HFFc6 (cell line): Measurements from ENCODE around the gene COLEC11. TPM values are rescaled to one million over a fixed set of nuclear protein-coding genes. Genes with fewer than 3 reads are reported as not detected.

ENCODE experiments used
- DNase-seq: peaks from one replicate; pipeline ENCODE4 v3.0.0-alpha.2; 2018
- H3K27ac Mint-ChIP-seq: 2 replicates; pipeline ENCODE4 v1.8.0; 2020; ENCODE audit warnings: mild to moderate bottlenecking, mixed read lengths
- H3K27me3 Mint-ChIP-seq: 2 replicates; pipeline ENCODE4 v1.8.0; 2021; ENCODE audit warnings: mild to moderate bottlenecking, moderate library complexity, mixed read lengths; ENCODE audit not compliant: insufficient read depth
- H3K36me3 Mint-ChIP-seq: 2 replicates; pipeline ENCODE4 v1.8.0; 2021; ENCODE audit warnings: low read depth, mixed read lengths
- H3K4me1 Mint-ChIP-seq: 2 replicates; pipeline ENCODE4 v1.8.0; 2020; ENCODE audit warnings: low read depth, mixed read lengths
- H3K4me3 Mint-ChIP-seq: 2 replicates; pipeline ENCODE4 v1.8.0; 2020; ENCODE audit warnings: mild to moderate bottlenecking, moderate library complexity, mixed read lengths
- H3K9me3 Mint-ChIP-seq: 2 replicates; pipeline ENCODE4 v1.8.0; 2020; ENCODE audit warnings: mild to moderate bottlenecking, mixed read lengths
- total RNA-seq, 6 experiments: library from RNA; stranded (reverse); fragmentation: NEBNext Ultra II Directional; extraction: Animal tissue kit (Norgen Biotek cat#: 25700); gene quantifications; 2 replicates in 1 of 6; 3 replicates in 5 of 6; pipeline ENCODE4 v1.2.3, GENCODE V29; 2021
- TF ChIP-seq, protein P1 (sequence below): fragments of 200-600 bp; sonication (generic); IDR thresholded peaks from 2 replicates; pipeline ENCODE4 v1.5.0; 2021; ENCODE audit warnings: antibody characterized with exemption, mild to moderate bottlenecking

Gene COLEC11
- total RNA-seq, 6 experiments from 2014 or later: not detected

DNA sequence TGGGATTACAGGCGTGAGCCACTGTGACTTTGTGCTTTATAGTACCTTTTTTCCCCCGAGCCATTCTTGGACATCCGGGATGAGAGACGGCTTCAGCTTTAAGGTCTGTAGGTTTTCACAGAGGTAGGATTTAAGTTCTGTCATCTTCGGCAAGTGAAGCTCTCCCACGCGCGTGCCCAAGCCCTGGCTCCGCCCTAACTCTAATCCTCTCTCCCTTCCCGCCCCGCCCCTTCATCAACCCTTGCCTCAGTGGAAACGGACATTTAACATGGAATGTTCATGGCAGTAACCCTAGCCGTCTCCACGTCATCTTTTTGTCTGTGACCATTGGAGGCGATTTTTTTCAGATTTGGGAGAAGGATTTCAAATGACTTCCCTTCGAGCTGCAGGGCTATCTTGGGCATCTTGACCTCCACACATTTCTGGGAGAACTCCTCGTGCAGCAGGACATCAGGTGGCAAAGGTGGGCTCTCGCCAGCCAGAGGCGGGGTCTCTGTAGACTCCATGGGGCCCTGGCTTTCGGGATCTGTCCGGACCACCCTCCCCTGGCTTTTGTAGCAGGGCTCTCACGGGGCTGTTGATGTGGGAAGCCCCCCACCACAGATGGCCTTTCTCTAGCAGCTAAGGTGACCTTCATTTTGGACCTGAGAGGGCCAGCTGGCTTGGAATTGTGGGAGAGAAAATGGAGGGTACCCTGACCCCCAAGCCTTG, 6.8 kb downstream of the COLEC11 start:
- Mint-ChIP-seq H3K27ac (no peak overlapping the region), H3K4me1 (no peaks in the 10 kb centered on the region), H3K27me3 (peaks cover 15% of the 10 kb centered on the region), H3K9me3 (no peaks in the 10 kb centered on the region), H3K4me3 (no peak overlapping the region), H3K36me3 (no peaks in the 10 kb centered on the region)
- no peak for DNase-seq
- TF ChIP-seq, protein P1, sequence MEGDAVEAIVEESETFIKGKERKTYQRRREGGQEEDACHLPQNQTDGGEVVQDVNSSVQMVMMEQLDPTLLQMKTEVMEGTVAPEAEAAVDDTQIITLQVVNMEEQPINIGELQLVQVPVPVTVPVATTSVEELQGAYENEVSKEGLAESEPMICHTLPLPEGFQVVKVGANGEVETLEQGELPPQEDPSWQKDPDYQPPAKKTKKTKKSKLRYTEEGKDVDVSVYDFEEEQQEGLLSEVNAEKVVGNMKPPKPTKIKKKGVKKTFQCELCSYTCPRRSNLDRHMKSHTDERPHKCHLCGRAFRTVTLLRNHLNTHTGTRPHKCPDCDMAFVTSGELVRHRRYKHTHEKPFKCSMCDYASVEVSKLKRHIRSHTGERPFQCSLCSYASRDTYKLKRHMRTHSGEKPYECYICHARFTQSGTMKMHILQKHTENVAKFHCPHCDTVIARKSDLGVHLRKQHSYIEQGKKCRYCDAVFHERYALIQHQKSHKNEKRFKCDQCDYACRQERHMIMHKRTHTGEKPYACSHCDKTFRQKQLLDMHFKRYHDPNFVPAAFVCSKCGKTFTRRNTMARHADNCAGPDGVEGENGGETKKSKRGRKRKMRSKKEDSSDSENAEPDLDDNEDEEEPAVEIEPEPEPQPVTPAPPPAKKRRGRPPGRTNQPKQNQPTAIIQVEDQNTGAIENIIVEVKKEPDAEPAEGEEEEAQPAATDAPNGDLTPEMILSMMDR: no peak

DNA sequence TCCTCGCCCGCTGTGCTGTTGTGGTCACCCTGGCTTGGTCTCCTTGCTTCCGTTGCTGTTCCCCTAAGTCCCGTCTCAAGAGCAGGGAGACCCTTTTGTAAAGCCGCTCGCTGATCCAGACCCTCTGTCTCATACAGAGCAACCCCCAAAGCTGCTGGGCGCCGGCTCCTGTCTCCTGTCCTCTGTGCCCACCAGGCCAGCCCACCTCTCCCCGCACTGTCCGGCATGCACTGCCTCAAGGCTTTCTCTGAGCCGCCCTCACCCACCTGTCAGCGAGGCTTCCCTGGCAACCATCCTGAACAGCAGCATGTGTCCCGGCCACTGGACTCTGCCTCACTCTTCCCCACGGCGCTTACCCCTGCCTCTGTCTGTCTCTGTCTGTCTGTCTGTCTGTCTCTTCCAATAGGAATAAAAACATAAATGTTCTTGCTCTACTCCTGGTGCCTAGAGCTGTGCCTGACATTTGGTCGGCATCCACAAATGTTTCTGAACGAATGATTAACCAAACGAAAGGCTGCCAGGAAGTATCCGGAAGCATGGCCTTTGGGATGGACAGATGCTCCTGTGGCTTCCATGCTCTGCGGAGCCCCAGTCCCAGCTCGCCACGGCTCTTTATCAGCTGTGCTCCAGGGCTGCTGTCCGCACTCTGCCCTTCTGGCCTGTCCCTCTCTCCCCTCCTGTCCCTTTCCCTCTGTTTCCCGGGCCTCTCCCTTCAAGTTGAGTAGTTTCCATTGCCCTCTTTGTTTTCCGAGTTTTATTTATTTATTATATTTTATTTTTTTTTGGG, 7.8 kb downstream of the COLEC11 start:
- DNase-seq: no peak
- Mint-ChIP-seq H3K27me3 (peaks cover 10% of the 10 kb centered on the region), H3K36me3 (no peaks in the 10 kb centered on the region), H3K4me1 (no peaks in the 10 kb centered on the region), H3K27ac (no peak overlapping the region), H3K9me3 (no peaks in the 10 kb centered on the region), H3K4me3 (no peak overlapping the region)
- TF ChIP-seq, protein P1: no peak

DNA sequence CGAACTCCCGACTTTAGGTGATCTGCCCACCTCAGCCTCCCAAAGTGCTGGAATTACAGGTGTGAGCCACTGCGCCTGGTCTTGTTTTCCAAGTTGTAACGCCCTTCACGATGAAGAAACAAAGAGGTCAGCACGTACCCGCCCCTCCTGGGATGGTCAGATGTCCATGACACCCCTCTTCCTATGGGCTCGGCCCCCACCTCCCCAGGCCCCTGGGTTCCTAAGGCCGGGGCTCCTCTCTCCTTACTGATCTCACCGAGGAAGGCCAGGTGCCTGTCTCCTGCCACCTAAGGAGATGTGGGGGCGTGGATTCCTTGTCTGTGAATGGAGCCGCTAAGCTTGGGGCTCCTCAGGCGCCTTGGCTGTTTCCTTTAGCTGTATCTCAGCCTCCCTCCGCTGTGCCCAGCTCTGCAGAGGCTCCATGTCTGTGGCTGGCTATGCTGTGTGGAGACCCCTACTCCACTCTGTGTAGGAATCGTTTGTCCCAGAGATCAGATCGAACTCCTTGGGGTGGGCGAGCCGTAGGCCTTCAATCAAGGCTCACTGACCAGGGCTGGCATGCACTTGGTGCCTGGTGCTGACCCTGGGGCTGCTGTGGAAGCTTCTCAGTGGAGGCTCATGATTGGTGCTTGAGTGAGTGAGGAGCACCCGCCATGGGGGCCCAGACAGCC, 8.8 kb downstream of the COLEC11 start:
- H3K4me3 Mint-ChIP-seq: no peak overlapping the region
- no peaks in the 10 kb centered on the region for H3K9me3 Mint-ChIP-seq
- TF ChIP-seq, protein P1: no peak
- H3K27ac Mint-ChIP-seq: no peak overlapping the region
- no peaks in the 10 kb centered on the region for H3K4me1 Mint-ChIP-seq
- no peaks in the 10 kb centered on the region for H3K36me3 Mint-ChIP-seq
- H3K27me3 Mint-ChIP-seq: peaks cover 6% of the 10 kb centered on the region
- DNase-seq: no peak

DNA sequence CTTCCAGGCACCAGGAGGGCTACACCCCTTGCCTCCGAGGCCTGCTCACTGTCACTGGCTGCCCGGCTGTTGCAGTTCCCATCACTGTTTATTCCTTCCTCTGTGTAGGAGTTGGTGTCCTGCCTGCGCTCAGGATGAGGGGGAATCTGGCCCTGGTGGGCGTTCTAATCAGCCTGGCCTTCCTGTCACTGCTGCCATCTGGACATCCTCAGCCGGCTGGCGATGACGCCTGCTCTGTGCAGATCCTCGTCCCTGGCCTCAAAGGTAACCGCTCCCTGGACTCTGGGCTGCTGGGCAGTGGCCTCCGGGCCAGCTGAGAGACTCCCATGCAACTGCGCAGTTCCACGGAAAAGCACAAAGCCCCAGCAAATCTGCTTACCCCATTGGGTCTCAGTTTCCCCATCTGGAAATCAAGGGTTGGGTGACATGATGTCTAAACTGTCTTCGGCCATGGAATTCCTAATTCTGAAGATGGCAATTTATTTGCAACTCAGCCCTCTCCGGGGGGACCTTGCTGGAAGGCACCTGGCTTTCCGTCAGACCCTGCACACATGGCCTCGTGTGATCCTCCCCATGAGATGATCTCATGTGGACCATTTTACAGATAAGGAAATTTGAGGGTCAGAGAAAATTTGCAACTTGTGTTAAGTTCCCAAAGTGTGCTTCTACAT, 9.4 kb downstream of the COLEC11 start:
- Mint-ChIP-seq H3K27ac (no peak overlapping the region), H3K4me3 (no peak overlapping the region), H3K9me3 (no peaks in the 10 kb centered on the region), H3K36me3 (no peaks in the 10 kb centered on the region), H3K27me3 (peaks cover 7% of the 10 kb centered on the region), H3K4me1 (no peaks in the 10 kb centered on the region)
- TF ChIP-seq, protein P1: no peak
- no peak for DNase-seq
